SK-N-SH (cell line): ENCODE measurements around the gene FBXW8. TPM values are rescaled to one million over a fixed set of nuclear protein-coding genes. Genes with fewer than 3 reads are reported as not detected.

Experiments
- CTCF ChIA-PET: fragments of 300-600, 350-600 bp; formaldehyde crosslinking; extraction: SDS; loops from one replicate; lab custom pipeline; 2021; lab: Yijun Ruan, JAX
- POLR2A ChIA-PET: fragments of 350-600 bp; sonication (Branson Sonifier 250); formaldehyde crosslinking; extraction: SDS; loops from one replicate; lab custom pipeline; 2020; ENCODE audit warnings: antibody characterized with exemption, inconsistent platforms; lab: Yijun Ruan, JAX
- DNase-seq: peaks from one replicate; pipeline ENCODE4 v3.0.0; 2012
- H2AFZ ChIP-seq: fragments of 200-600 bp; sonication (generic); 2 replicates; pipeline ENCODE4 v1.8.1; 2016; ENCODE audit warnings: antibody characterized with exemption, mild to moderate bottlenecking, low read depth
- H3F3A ChIP-seq: fragments of 200-600 bp; sonication (generic); replicated peaks from 2 replicates; pipeline ENCODE3; 2016; ENCODE audit warnings: antibody characterized with exemption, mild to moderate bottlenecking; ENCODE audit not compliant: insufficient read depth
- H3K27ac ChIP-seq, 2 experiments: fragments of 200-500 bp in 1 of 2; fragments of 200-600 bp in 1 of 2; sonication (Bioruptor generic) in 1 of 2; sonication (generic), shearing (Covaris generic) in 1 of 2; 2 replicates each; pipeline versions ENCODE4 v1.5.1 to v1.6.1; 2014 to 2016; ENCODE audit warnings: low read depth in 2 of 2, inconsistent platforms in 1 of 2, low read length in 1 of 2, mild to moderate bottlenecking in 1 of 2, mixed read lengths in 1 of 2
- H3K27me3 ChIP-seq: fragments of 200-600 bp; sonication (generic), shearing (Covaris generic); 2 replicates; pipeline ENCODE4 v1.6.1; 2016; ENCODE audit warnings: mixed run types; ENCODE audit not compliant: insufficient read depth
- H3K36me3 ChIP-seq, 2 experiments: fragments of 200-500 bp in 1 of 2; fragments of 200-600 bp in 1 of 2; sonication (Bioruptor generic) in 1 of 2; sonication (generic) in 1 of 2; replicated peaks in 1 of 2; 2 replicates each; pipeline versions ENCODE3 to v1.5.1; 2014 to 2016; ENCODE audit warnings: low read length in 1 of 2, mild to moderate bottlenecking in 1 of 2; ENCODE audit not compliant: insufficient read depth in 2 of 2, control insufficient read depth in 1 of 2
- H3K4me1 ChIP-seq, 2 experiments: fragments of 200-500 bp in 1 of 2; fragments of 200-600 bp in 1 of 2; sonication (Bioruptor generic) in 1 of 2; sonication (generic), shearing (Covaris generic) in 1 of 2; 2 replicates each; pipeline versions ENCODE4 v1.5.1 to v1.6.1; 2014 to 2016; ENCODE audit warnings: low read depth in 1 of 2, low read length in 1 of 2, mixed run types in 1 of 2; ENCODE audit not compliant: insufficient read depth in 2 of 2, control insufficient read depth in 1 of 2
- H3K4me2 ChIP-seq: fragments of 200-600 bp; sonication (generic), shearing (Covaris generic); 2 replicates; pipeline ENCODE4 v1.6.1; 2017; ENCODE audit warnings: mixed run types
- H3K4me3 ChIP-seq, 2 experiments: fragments of 200-500 bp in 1 of 2; fragments of 200-600 bp in 1 of 2; sonication (Bioruptor generic) in 1 of 2; sonication (generic), shearing (Covaris generic) in 1 of 2; 2 replicates each; pipeline versions ENCODE4 v1.5.1 to v1.8.1; 2014 to 2016; ENCODE audit warnings: low read depth in 2 of 2, inconsistent platforms in 1 of 2, low read length in 1 of 2, mild to moderate bottlenecking in 1 of 2, mixed read lengths in 1 of 2, moderate library complexity in 1 of 2
- H3K79me2 ChIP-seq: fragments of 200-600 bp; sonication (generic); 2 replicates; pipeline ENCODE4 v1.8.1; 2017; ENCODE audit warnings: mild to moderate bottlenecking; ENCODE audit not compliant: insufficient read depth
- H3K9ac ChIP-seq: fragments of 200-600 bp; sonication (generic); 2 replicates; pipeline ENCODE4 v1.6.1; 2017; ENCODE audit warnings: mixed run types
- H3K9me2 ChIP-seq: fragments of 200-600 bp; sonication (generic); 2 replicates; pipeline ENCODE4 v1.6.1; 2017; ENCODE audit warnings: mixed run types
- H3K9me3 ChIP-seq: fragments of 200-600 bp; sonication (generic); 2 replicates; pipeline ENCODE4 v1.6.1; 2017; ENCODE audit warnings: mixed run types, mild to moderate bottlenecking, moderate library complexity
- H4K20me1 ChIP-seq: fragments of 200-600 bp; sonication (generic); 2 replicates; pipeline ENCODE4 v1.6.1; 2017; ENCODE audit warnings: mild to moderate bottlenecking, mixed run types; ENCODE audit not compliant: insufficient read depth
- FOXJ3 ChIP-seq: sonication (generic); formaldehyde crosslinking; IDR thresholded peaks from 2 replicates; pipeline ENCODE4 v1.5.1; 2020; ENCODE audit warnings: mild to moderate bottlenecking, missing genetic modification reagents
- NFIC ChIP-seq: IDR thresholded peaks from 2 replicates; pipeline ENCODE4 v1.4.0; 2012; ENCODE audit warnings: borderline replicate concordance
- REST ChIP-seq: IDR thresholded peaks from 2 replicates; pipeline ENCODE4 v1.6.1; 2012; ENCODE audit warnings: mild to moderate bottlenecking, low read depth, low read length, moderate library complexity
- TAF1 ChIP-seq: IDR thresholded peaks from 2 replicates; pipeline ENCODE4 v1.6.1; 2012; ENCODE audit warnings: low read depth, mild to moderate bottlenecking, low read length, moderate library complexity, borderline replicate concordance
- YY1 ChIP-seq: IDR thresholded peaks from 2 replicates; pipeline ENCODE4 v1.4.0; 2012; ENCODE audit warnings: low read depth, mild to moderate bottlenecking
- ZBTB33 ChIP-seq: IDR thresholded peaks from 2 replicates; pipeline ENCODE4 v1.4.0; 2012; ENCODE audit warnings: low read depth, borderline replicate concordance
- WGBS: methylation state at CpG from one replicate; pipeline ENCODE4 v1.1.6; 2017; ENCODE audit warnings: low lambda C conversion rate; 5-methylcytosine and 5-hydroxymethylcytosine counted together
- polyA plus RNA-seq, 3 experiments: library from polyadenylated mRNA; depleted of rRNA; stranded (reverse); fragments of >200 nt; gene quantifications; 2 replicates each; pipeline ENCODE4 v1.2.3, GENCODE V29; 2012

Gene FBXW8
- polyA plus RNA-seq, 1 of the 3 experiments (the other 2 are of a cell fraction) = 15.6 TPM

- Histone ChIP-seq H3K27ac (no peak overlapping the region; a peak in 1 of 4 replicates), H3K4me3 (no peak overlapping the region), H2AFZ (no peak overlapping the region), H4K20me1 (peaks cover 21% of the 10 kb centered on the region; the same call in 1 of the 2 replicates), H3K36me3 (peaks cover 43 to 77% of the 10 kb centered on the region in 2 experiments), H3K9me2 (no peaks in the 10 kb centered on the region), H3K4me1 (peaks cover 0 to 21% of the 10 kb centered on the region in 2 experiments; a peak in 2 of 4 replicates), H3K27me3 (no peaks in the 10 kb centered on the region), H3K9ac (no peak overlapping the region), H3K9me3 (0 out of 2 replicates have a peak, but pooled peaks cover 7% of the 10 kb centered on the region), H3K79me2 (peaks cover 57% of the 10 kb centered on the region), H3K4me2 (no peak overlapping the region), H3F3A (no peaks in the 10 kb centered on the region)
- TF ChIP-seq FOXJ3 (CRISPR knock-in tag) (no peak), TAF1 (no peak), YY1 (no peak), ZBTB33 (no peak), REST (no peak)
- ChIA-PET CTCF (no interaction called here), POLR2A (no interaction called here)
- WGBS = 97% methylated on average over 5 of the region's 5 CpGs
- DNase-seq = no peak
Observed at GRCh38 chr12:116941188-116941587, 30.4 kb downstream of the FBXW8 start.

- 0 out of 2 replicates have a peak, but pooled peaks cover 7% of the 10 kb centered on the region for H3K9me3 ChIP-seq
- H3F3A ChIP-seq = no peaks in the 10 kb centered on the region
- no peak overlapping the region for H2AFZ ChIP-seq
- no peaks in the 10 kb centered on the region for H3K27me3 ChIP-seq
- no peak overlapping the region; a peak in 1 of 4 replicates for H3K4me3 ChIP-seq
- H3K36me3 ChIP-seq = peaks cover 41 to 76% of the 10 kb centered on the region in 2 experiments
- TF ChIP-seq ZBTB33 (no peak), NFIC (0 out of 2 replicates have a peak, but pooled peaks have one; percentile 11), YY1 (no peak)
- TF ChIP-seq, all 33 proteins: peak for 1
- peaks cover 0 to 23% of the 10 kb centered on the region in 2 experiments; a peak in 2 of 4 replicates for H3K4me1 ChIP-seq
- CTCF ChIA-PET = no interaction called here
- POLR2A ChIA-PET = no interaction called here
- no peak overlapping the region for H3K9ac ChIP-seq
- H4K20me1 ChIP-seq = peaks cover 21% of the 10 kb centered on the region; the same call in 1 of the 2 replicates
- 79% methylated on average over 6 of the region's 6 CpGs for WGBS
- H3K27ac ChIP-seq = peak overlapping the region in 1 of 2 experiments; percentile 80; a peak in 2 of 4 replicates
- H3K4me2 ChIP-seq = no peak overlapping the region
- peaks cover 51% of the 10 kb centered on the region for H3K79me2 ChIP-seq
- no peaks in the 10 kb centered on the region for H3K9me2 ChIP-seq
- DNase-seq = no peak
Observed at GRCh38 chr12:116943419-116944372, 32.9 kb downstream of the FBXW8 start.
